OCI-LY7 (cell line): ENCODE measurements around the gene ZNF74. TPM values are rescaled to one million over a fixed set of nuclear protein-coding genes. Genes with fewer than 3 reads are reported as not detected.

ENCODE experiments used
- BruUV-seq: library from RNA; stranded (reverse); fragments of 400-500 nt; replicated peaks from 2 replicates; lab custom pipeline; 2021; lab: Mats Ljungman, UMichigan
- CTCF ChIA-PET: fragments of 300-600 bp; sonication (Branson Sonifier 250); formaldehyde crosslinking; loops from one replicate; lab custom pipeline; 2022; ENCODE audit warnings: antibody characterized with exemption; ENCODE audit not compliant: unreplicated experiment; lab: Charles Lee
- POLR2A ChIA-PET: fragments of 300-600 bp; sonication (Branson Sonifier 250); formaldehyde crosslinking; loops from one replicate; lab custom pipeline; 2022; ENCODE audit warnings: antibody characterized with exemption; lab: Charles Lee
- DNase-seq: peaks from one replicate; pipeline ENCODE4 v3.0.0-alpha.2; 2015; ENCODE audit warnings: low spot score
- H2AFZ ChIP-seq: fragments of 200-600 bp; sonication (generic), shearing (Covaris generic); 2 replicates; pipeline ENCODE4 v1.6.1; 2014; ENCODE audit warnings: mild to moderate bottlenecking, antibody characterized with exemption, low read length, moderate library complexity
- H3K27ac ChIP-seq: fragments of 200-600 bp; sonication (generic); 2 replicates; pipeline ENCODE4 v1.5.1; 2014; ENCODE audit warnings: mixed run types, low read depth, mild to moderate bottlenecking, moderate library complexity, low read length, inconsistent platforms; ENCODE audit not compliant: poor library complexity, severe bottlenecking
- H3K36me3 ChIP-seq: fragments of 200-600 bp; sonication (generic); 2 replicates; pipeline ENCODE4 v1.6.1; 2014; ENCODE audit warnings: mild to moderate bottlenecking, antibody characterized with exemption, low read length, moderate library complexity, mixed read lengths; ENCODE audit not compliant: insufficient read depth
- H3K4me1 ChIP-seq: fragments of 200-600 bp; sonication (generic); 2 replicates; pipeline ENCODE4 v1.5.1; 2014; ENCODE audit warnings: mild to moderate bottlenecking, low read length; ENCODE audit not compliant: insufficient read depth, poor library complexity, severe bottlenecking
- H3K4me2 ChIP-seq: fragments of 200-600 bp; sonication (generic); 2 replicates; pipeline ENCODE4 v1.6.1; 2014; ENCODE audit warnings: mild to moderate bottlenecking, low read length
- H3K4me3 ChIP-seq: fragments of 200-600 bp; sonication (generic); 2 replicates; pipeline ENCODE4 v1.5.1; 2014; ENCODE audit warnings: mild to moderate bottlenecking, low read depth, low read length; ENCODE audit not compliant: poor library complexity, severe bottlenecking
- H3K79me2 ChIP-seq: fragments of 200-600 bp; sonication (generic); 2 replicates; pipeline ENCODE4 v1.6.1; 2016; ENCODE audit warnings: low read depth, mild to moderate bottlenecking, low read length, moderate library complexity, mixed read lengths; ENCODE audit not compliant: insufficient read depth
- H3K9me2 ChIP-seq: fragments of 200-600 bp; sonication (generic); 2 replicates; pipeline ENCODE4 v1.6.1; 2016; ENCODE audit warnings: mild to moderate bottlenecking, low read length, mixed read lengths; ENCODE audit not compliant: insufficient read depth
- H3K9me3 ChIP-seq: fragments of 200-600 bp; sonication (generic); 2 replicates; pipeline ENCODE4 v1.6.1; 2014; ENCODE audit warnings: mild to moderate bottlenecking, mixed run types, low read length, mixed read lengths
- H4K20me1 ChIP-seq: fragments of 200-600 bp; sonication (generic); 2 replicates; pipeline ENCODE4 v1.6.1; 2014; ENCODE audit warnings: mild to moderate bottlenecking, antibody characterized with exemption, low read length, moderate library complexity, mixed read lengths; ENCODE audit not compliant: insufficient read depth
- CTCF ChIP-seq: fragments of 200-600 bp; sonication (generic); conservative IDR thresholded peaks from 2 replicates; pipeline ENCODE4 v1.5.1; 2014; ENCODE audit warnings: mild to moderate bottlenecking, antibody characterized with exemption, low read length, moderate library complexity, mixed read lengths
- EZH2phosphoT487 ChIP-seq: fragments of 200-600 bp; sonication (generic); IDR thresholded peaks from 2 replicates; pipeline ENCODE4 v1.6.1; 2018; ENCODE audit warnings: low read depth, borderline replicate concordance, mild to moderate bottlenecking, mixed run types, antibody characterized with exemption, low read length, moderate library complexity, mixed read lengths
- intact Hi-C: fragments of 100-400 bp; cut with micrococcal nuclease; formaldehyde crosslinking; loops from one replicate; pipeline ENCODE4 v1.10.0; 2022; ENCODE audit not compliant: unreplicated experiment
- small RNA-seq: library from RNA; depleted of rRNA; stranded (forward); fragments of <200 nt; gene quantifications from one replicate; pipeline ENCODE3, GENCODE V24; 2014
- total RNA-seq, 2 experiments: library from RNA; depleted of rRNA in 1 of 2; stranded (reverse); fragments of >200 nt in 1 of 2; shearing (Covaris generic) in 1 of 2; gene quantifications; 2 replicates each; pipeline ENCODE4 v1.2.3, GENCODE V29; 2014 to 2022

ZNF74 gene
- total RNA-seq, 2 experiments from 2014 or later, result not detected

- Histone ChIP-seq H3K9me3 (no peaks in the 10 kb centered on the region), H2AFZ (no peak overlapping the region), H4K20me1 (no peaks in the 10 kb centered on the region), H3K9me2 (no peaks in the 10 kb centered on the region), H3K36me3 (no peaks in the 10 kb centered on the region), H3K4me2 (no peak overlapping the region), H3K4me3 (no peak overlapping the region), H3K79me2 (no peaks in the 10 kb centered on the region), H3K4me1 (peaks cover 11% of the 10 kb centered on the region), H3K27ac (no peak overlapping the region)
- no peak for DNase-seq
- no TSS peak for BruUV-seq
- intact Hi-C loops, result loop anchor here (10.0 kb wide), 1 partner anchor 303 kb away; the partner anchor contains the start of gene CCDC188
- TF ChIP-seq EZH2phosphoT487 (no peak), CTCF (no peak)
- ChIA-PET POLR2A (no interaction called here), CTCF (no interaction called here)
Measured at GRCh38 chr22:20457506-20458240, 63.7 kb downstream of the ZNF74 start.

Small RNAs within 50 kb of the gene (small RNA-seq; reads per million reads assigned to genes)
- not detected for gene RNU6-225P

Other genes starting within 250 kb of the ZNF74 start
- not detected in 2 replicates for gene CCDC188, start 243.1 kb upstream of the ZNF74 start, total RNA-seq (2014; rRNA removed; shearing (Covaris generic))
- gene CCDC188, start 243.1 kb upstream of the ZNF74 start, total RNA-seq (2022), result not detected in 2 replicates
- gene RTN4R, start 125.8 kb upstream of the ZNF74 start, total RNA-seq (2014; rRNA removed; shearing (Covaris generic)), result not detected in 2 replicates
- gene RTN4R, start 125.8 kb upstream of the ZNF74 start, total RNA-seq (2022), result not detected in 2 replicates
- gene DGCR6L, start 74.1 kb upstream of the ZNF74 start, total RNA-seq (2014; rRNA removed; shearing (Covaris generic)), result 36.0 and 37.8 TPM in 2 replicates
- gene DGCR6L, start 74.1 kb upstream of the ZNF74 start, total RNA-seq (2022), result 18.9 and 22.5 TPM in 2 replicates
- 1.0 and 1.2 TPM in 2 replicates for gene SCARF2, start 43.7 kb downstream of the ZNF74 start, total RNA-seq (2014; rRNA removed; shearing (Covaris generic))
- 2.2 and 3.2 TPM in 2 replicates for gene SCARF2, start 43.7 kb downstream of the ZNF74 start, total RNA-seq (2022)
- gene KLHL22, start 101.6 kb downstream of the ZNF74 start, total RNA-seq (2014; rRNA removed; shearing (Covaris generic)), result 11.4 and 14.8 TPM in 2 replicates
- gene KLHL22, start 101.6 kb downstream of the ZNF74 start, total RNA-seq (2022), result 32.9 and 38.1 TPM in 2 replicates
- 26.7 and 28.7 TPM in 2 replicates for gene MED15, start 113.5 kb downstream of the ZNF74 start, total RNA-seq (2014; rRNA removed; shearing (Covaris generic))
- 62.5 and 79.2 TPM in 2 replicates for gene MED15, start 113.5 kb downstream of the ZNF74 start, total RNA-seq (2022)